IMR-90 (cell line): ENCODE measurements around the gene LRRC42. TPM values are rescaled to one million over a fixed set of nuclear protein-coding genes. Genes with fewer than 3 reads are reported as not detected.

Experiments
- ATAC-seq: fragments of 200-7000 bp; cut with Tn5 transposase; 2 replicates; pipeline ENCODE4 v1.9.1; 2020; ENCODE audit warnings: low read depth, mild to moderate bottlenecking, moderate library complexity
- BruUV-seq: library from RNA; stranded (reverse); fragments of 400-500 nt; replicated peaks from 2 replicates; lab custom pipeline; 2021; lab: Mats Ljungman, UMichigan
- CTCF ChIA-PET: fragments of 300-600 bp; formaldehyde crosslinking; extraction: SDS; loops from one replicate; lab custom pipeline; 2021; ENCODE audit warnings: antibody characterized with exemption; lab: Yijun Ruan, JAX
- POLR2A ChIA-PET: fragments of 300-600 bp; sonication (Branson Sonifier 250); formaldehyde crosslinking; loops from one replicate; lab custom pipeline; 2022; ENCODE audit warnings: antibody characterized with exemption; ENCODE audit not compliant: unreplicated experiment; lab: Charles Lee
- DNase-seq: peaks from one replicate; pipeline ENCODE4 v3.0.0; 2013
- H2AFZ ChIP-seq: replicated peaks from 2 replicates; pipeline ENCODE3; 2013; ENCODE audit warnings: low read length, mild to moderate bottlenecking; ENCODE audit not compliant: poor library complexity
- H2AK5ac ChIP-seq: 2 replicates; pipeline ENCODE4 v1.6.1; 2013; ENCODE audit warnings: low read depth, low read length, inconsistent platforms
- H2AK9ac ChIP-seq: replicated peaks from 2 replicates; pipeline ENCODE3; 2013; ENCODE audit warnings: mild to moderate bottlenecking, low read depth, low read length, moderate library complexity; ENCODE audit not compliant: poor library complexity
- H2BK120ac ChIP-seq: 2 replicates; pipeline ENCODE4 v1.6.1; 2013; ENCODE audit warnings: low read depth, low read length, inconsistent platforms
- H2BK15ac ChIP-seq: 3 replicates; pipeline ENCODE4 v1.6.1; 2013; ENCODE audit warnings: low read depth, low read length, inconsistent platforms
- H2BK20ac ChIP-seq: 2 replicates; pipeline ENCODE4 v1.6.1; 2013; ENCODE audit warnings: low read depth, mild to moderate bottlenecking, inconsistent platforms, low read length, moderate library complexity
- H2BK5ac ChIP-seq: 2 replicates; pipeline ENCODE4 v1.6.1; 2013; ENCODE audit warnings: mild to moderate bottlenecking, low read depth, low read length, inconsistent platforms; ENCODE audit not compliant: poor library complexity, severe bottlenecking
- H3K14ac ChIP-seq: replicated peaks from 2 replicates; pipeline ENCODE4 v1.6.1; 2013; ENCODE audit warnings: low read depth, low read length, inconsistent platforms
- H3K18ac ChIP-seq: 2 replicates; pipeline ENCODE4 v1.6.1; 2013; ENCODE audit warnings: low read depth, low read length, control low read depth
- H3K23ac ChIP-seq: 2 replicates; pipeline ENCODE4 v1.6.1; 2013; ENCODE audit warnings: low read depth, low read length, inconsistent platforms
- H3K27ac ChIP-seq: 2 replicates; pipeline ENCODE4 v1.5.1; 2013; ENCODE audit warnings: mild to moderate bottlenecking, control low read depth, low read length; ENCODE audit not compliant: insufficient read depth
- H3K27me3 ChIP-seq: 2 replicates; pipeline ENCODE4 v1.6.1; 2013; ENCODE audit warnings: low read length; ENCODE audit not compliant: control insufficient read depth, insufficient read depth
- H3K36me3 ChIP-seq: 2 replicates; pipeline ENCODE4 v1.6.1; 2013; ENCODE audit warnings: low read length, mixed read lengths; ENCODE audit not compliant: control insufficient read depth, insufficient read depth
- H3K4ac ChIP-seq: 2 replicates; pipeline ENCODE4 v1.6.1; 2013; ENCODE audit warnings: low read depth, low read length, inconsistent platforms
- H3K4me1 ChIP-seq: 2 replicates; pipeline ENCODE4 v1.6.1; 2013; ENCODE audit warnings: low read length, mixed read lengths; ENCODE audit not compliant: control insufficient read depth, insufficient read depth
- H3K4me2 ChIP-seq: 2 replicates; pipeline ENCODE4 v1.6.1; 2013; ENCODE audit warnings: low read depth, mild to moderate bottlenecking, control low read depth, low read length, moderate library complexity
- H3K4me3 ChIP-seq: 2 replicates; pipeline ENCODE4 v1.5.1; 2013; ENCODE audit warnings: low read depth, mild to moderate bottlenecking, control low read depth, low read length, moderate library complexity; ENCODE audit not compliant: insufficient read depth
- H3K56ac ChIP-seq: 2 replicates; pipeline ENCODE4 v1.6.1; 2013; ENCODE audit warnings: low read length, inconsistent platforms; ENCODE audit not compliant: insufficient read depth; ENCODE audit errors: extremely low read depth
- H3K79me1 ChIP-seq, 2 experiments: 2 replicates each; pipeline ENCODE4 v1.6.1; 2013; ENCODE audit warnings: low read length in 2 of 2, inconsistent platforms in 1 of 2, low read depth in 1 of 2
- H3K9ac ChIP-seq: 2 replicates; pipeline ENCODE4 v1.6.1; 2013; ENCODE audit warnings: low read depth, low read length, control low read depth
- H3K9me1 ChIP-seq: 2 replicates; pipeline ENCODE4 v1.6.1; 2013; ENCODE audit warnings: low read length, inconsistent platforms; ENCODE audit not compliant: insufficient read depth
- H3K9me3 ChIP-seq: 2 replicates; pipeline ENCODE4 v1.6.1; 2013; ENCODE audit warnings: low read length; ENCODE audit not compliant: control insufficient read depth, insufficient read depth
- H4K20me1 ChIP-seq: 2 replicates; pipeline ENCODE4 v1.6.1; 2013; ENCODE audit warnings: low read length, inconsistent platforms; ENCODE audit not compliant: insufficient read depth
- H4K5ac ChIP-seq: 2 replicates; pipeline ENCODE4 v1.6.1; 2013; ENCODE audit warnings: mild to moderate bottlenecking, low read depth, low read length, control low read depth
- H4K8ac ChIP-seq, 2 experiments: 2 replicates each; pipeline ENCODE4 v1.6.1; 2013; ENCODE audit warnings: low read depth in 2 of 2, low read length in 2 of 2, control low read depth in 1 of 2, inconsistent platforms in 1 of 2
- H4K91ac ChIP-seq: 2 replicates; pipeline ENCODE4 v1.6.1; 2013; ENCODE audit warnings: low read depth, low read length, inconsistent platforms; ENCODE audit not compliant: insufficient read depth
- BHLHE40 ChIP-seq: fragments of 150-350 bp; IDR thresholded peaks from 2 replicates; pipeline ENCODE4 v1.6.1; 2016; ENCODE audit warnings: mild to moderate bottlenecking, low read depth, low read length
- CEBPB ChIP-seq: IDR thresholded peaks from 2 replicates; pipeline ENCODE4 v1.6.1; 2012; ENCODE audit warnings: low read depth, low read length, improper control_type of control experiment
- CHD1 ChIP-seq: IDR thresholded peaks from 2 replicates; pipeline ENCODE4 v1.6.1; 2012; ENCODE audit warnings: low read depth, low read length, improper control_type of control experiment
- CTCF ChIP-seq: conservative IDR thresholded peaks from 2 replicates; pipeline ENCODE4 v1.5.1; 2012; ENCODE audit warnings: mild to moderate bottlenecking, low read depth, low read length, improper control_type of control experiment
- ELK1 ChIP-seq: fragments of 150-350 bp; IDR thresholded peaks from 2 replicates; pipeline ENCODE4 v1.6.1; 2016; ENCODE audit warnings: low read depth, mild to moderate bottlenecking, low read length, moderate library complexity, borderline replicate concordance
- FOS ChIP-seq: fragments of 150-350 bp; IDR thresholded peaks from 2 replicates; pipeline ENCODE4 v1.6.1; 2016; ENCODE audit warnings: low read depth, low read length
- MAFK ChIP-seq: IDR thresholded peaks from 2 replicates; pipeline ENCODE4 v1.6.1; 2012; ENCODE audit warnings: low read depth, low read length, improper control_type of control experiment
- MAZ ChIP-seq: IDR thresholded peaks from 2 replicates; pipeline ENCODE4 v1.6.1; 2012; ENCODE audit warnings: low read depth, mild to moderate bottlenecking, low read length, improper control_type of control experiment, moderate library complexity, borderline replicate concordance
- MXI1 ChIP-seq: IDR thresholded peaks from 2 replicates; pipeline ENCODE4 v1.6.1; 2012; ENCODE audit warnings: low read depth, mild to moderate bottlenecking, low read length, moderate library complexity, borderline replicate concordance
- NFE2L2 ChIP-seq: fragments of 150-350 bp; IDR thresholded peaks from 2 replicates; pipeline ENCODE4 v1.6.1; 2016; ENCODE audit warnings: low read depth, mild to moderate bottlenecking, low read length
- POLR2A ChIP-seq: IDR thresholded peaks from 2 replicates; pipeline ENCODE4 v1.6.1; 2012; ENCODE audit warnings: mild to moderate bottlenecking, low read depth, low read length
- RAD21 ChIP-seq: IDR thresholded peaks from 2 replicates; pipeline ENCODE4 v1.6.1; 2012; ENCODE audit warnings: low read length, improper control_type of control experiment
- RCOR1 ChIP-seq: IDR thresholded peaks from 2 replicates; pipeline ENCODE4 v1.6.1; 2012; ENCODE audit warnings: mild to moderate bottlenecking, low read length, improper control_type of control experiment; ENCODE audit not compliant: insufficient replicate concordance
- RFX5 ChIP-seq: IDR thresholded peaks from 2 replicates; pipeline ENCODE4 v1.8.0; 2012; ENCODE audit warnings: low read depth, mild to moderate bottlenecking, low read length, moderate library complexity
- SMC3 ChIP-seq: fragments of 150-350 bp; IDR thresholded peaks from 2 replicates; pipeline ENCODE4 v1.6.1; 2016; ENCODE audit warnings: low read depth, mild to moderate bottlenecking, antibody characterized with exemption, low read length, moderate library complexity
- USF2 ChIP-seq: fragments of 150-350 bp; IDR thresholded peaks from 2 replicates; pipeline ENCODE4 v1.6.1; 2017; ENCODE audit warnings: mild to moderate bottlenecking, antibody characterized with exemption, low read length, low read depth
- WGBS, 2 experiments: methylation state at CpG; one replicate each; pipeline versions ENCODE4 v1.1.5 to v1.1.7; 2013; ENCODE audit warnings: missing lambda C conversion rate in 2 of 2; ENCODE audit not compliant: insufficient read length in 1 of 2; ENCODE audit errors: extremely low coverage in 2 of 2; 5-methylcytosine and 5-hydroxymethylcytosine counted together
- dilution Hi-C: fragments of 300-500 bp; cut with HindIII; formaldehyde crosslinking; loops from one replicate; pipeline ENCODE4 v1.14.3; 2018; ENCODE audit warnings: low sequenced_read_pairs; ENCODE audit not compliant: unreplicated experiment
- in situ Hi-C: fragments of 300-500 bp; cut with MboI; formaldehyde crosslinking; loops from 3 replicates; pipeline ENCODE4 v1.14.3; 2019; ENCODE audit warnings: low sequenced_read_pairs, inconsistent platforms, mixed read lengths
- intact Hi-C: fragments of 100-400 bp; cut with micrococcal nuclease; formaldehyde crosslinking; loops from 2 replicates; pipeline ENCODE4 v1.10.0; 2022
- polyA plus RNA-seq, 3 experiments: library from polyadenylated mRNA; depleted of rRNA; stranded (reverse); fragments of >200 nt; gene quantifications; 2 replicates each; pipeline ENCODE4 v1.2.3, GENCODE V29; 2012; ENCODE audit warnings: low replicate concordance in 1 of 3
- total RNA-seq: library from RNA; depleted of rRNA; stranded (reverse); fragments of >200 nt; gene quantifications from 2 replicates; pipeline ENCODE4 v1.2.3, GENCODE V29; 2012

The LRRC42 gene
- total and polyA plus RNA-seq, 2 of the 4 experiments (the other 2 are of a cell fraction), result 39.9 to 47.5 TPM

- H3K27me3 ChIP-seq, result no peaks in the 10 kb centered on the region
- no peak overlapping the region for H4K8ac ChIP-seq
- no peak overlapping the region for H3K14ac ChIP-seq
- H3K18ac ChIP-seq, result no peak overlapping the region
- TF ChIP-seq USF2, result no peak
- no peak for TF ChIP-seq POLR2A
- no peak for TF ChIP-seq MAZ
- no peak for TF ChIP-seq CHD1
- no peak for TF ChIP-seq RCOR1
- TF ChIP-seq SMC3, result no peak
- no peak for TF ChIP-seq MXI1
- TF ChIP-seq CEBPB, result no peak
- TF ChIP-seq BHLHE40, result no peak
- TF ChIP-seq FOS, result no peak
- no peak for TF ChIP-seq RAD21
- TF ChIP-seq NFE2L2, result no peak
- no peak for TF ChIP-seq RFX5
- TF ChIP-seq CTCF, result no peak
- TF ChIP-seq ELK1, result no peak
- no peak for TF ChIP-seq MAFK
- no peak overlapping the region for H3K4me2 ChIP-seq
- no peaks in the 10 kb centered on the region for H3K9me3 ChIP-seq
- 100% methylated on average over 2 of the region's 4 CpGs; no CpG with 5 or more reads in 1 of the 2 experiments for WGBS, 2 experiments
- no peaks in the 10 kb centered on the region; the same call in 1 of the 2 replicates for H3K36me3 ChIP-seq
- H2AFZ ChIP-seq, result no peak overlapping the region
- H2BK5ac ChIP-seq, result no peak overlapping the region
- ATAC-seq (no peak), DNase-seq (no peak)
- BruUV-seq, result no TSS peak
- no peak overlapping the region for H4K5ac ChIP-seq
- H2BK20ac ChIP-seq, result no peak overlapping the region
- no peak overlapping the region for H2BK15ac ChIP-seq
- H2AK9ac ChIP-seq, result no peak overlapping the region
- H3K4me1 ChIP-seq, result peaks cover 10% of the 10 kb centered on the region
- no peak overlapping the region for H3K4ac ChIP-seq
- dilution Hi-C loops, result no loop called here
- H4K91ac ChIP-seq, result no peak overlapping the region
- in situ Hi-C loops, result no loop called here
- CTCF ChIA-PET, result no interaction called here
- POLR2A ChIA-PET, result no interaction called here
- H2AK5ac ChIP-seq, result no peak overlapping the region
- H2BK120ac ChIP-seq, result no peak overlapping the region
- no peak overlapping the region for H3K4me3 ChIP-seq
- no peak overlapping the region for H3K23ac ChIP-seq
- H3K9ac ChIP-seq, result no peak overlapping the region
- no peaks in the 10 kb centered on the region for H4K20me1 ChIP-seq
- no peak overlapping the region for H3K56ac ChIP-seq
- no peak overlapping the region for H3K27ac ChIP-seq
- peaks cover 3% of the 10 kb centered on the region; the same call in 1 of the 2 replicates for H3K9me1 ChIP-seq
- intact Hi-C loops, result no loop called here
- H3K79me1 ChIP-seq, result no peaks in the 10 kb centered on the region
Measured at GRCh38 chr1:53906121-53906520, 40.0 kb upstream of the LRRC42 start.
